ENCODE results near the gene MTCH1. TPM values are rescaled to one million over a fixed set of nuclear protein-coding genes. Genes with fewer than 3 reads are reported as not detected.

MTCH1 gene
- total RNA-seq, 2 donors from 2014 or later, result 226 to 235 TPM

DNA sequence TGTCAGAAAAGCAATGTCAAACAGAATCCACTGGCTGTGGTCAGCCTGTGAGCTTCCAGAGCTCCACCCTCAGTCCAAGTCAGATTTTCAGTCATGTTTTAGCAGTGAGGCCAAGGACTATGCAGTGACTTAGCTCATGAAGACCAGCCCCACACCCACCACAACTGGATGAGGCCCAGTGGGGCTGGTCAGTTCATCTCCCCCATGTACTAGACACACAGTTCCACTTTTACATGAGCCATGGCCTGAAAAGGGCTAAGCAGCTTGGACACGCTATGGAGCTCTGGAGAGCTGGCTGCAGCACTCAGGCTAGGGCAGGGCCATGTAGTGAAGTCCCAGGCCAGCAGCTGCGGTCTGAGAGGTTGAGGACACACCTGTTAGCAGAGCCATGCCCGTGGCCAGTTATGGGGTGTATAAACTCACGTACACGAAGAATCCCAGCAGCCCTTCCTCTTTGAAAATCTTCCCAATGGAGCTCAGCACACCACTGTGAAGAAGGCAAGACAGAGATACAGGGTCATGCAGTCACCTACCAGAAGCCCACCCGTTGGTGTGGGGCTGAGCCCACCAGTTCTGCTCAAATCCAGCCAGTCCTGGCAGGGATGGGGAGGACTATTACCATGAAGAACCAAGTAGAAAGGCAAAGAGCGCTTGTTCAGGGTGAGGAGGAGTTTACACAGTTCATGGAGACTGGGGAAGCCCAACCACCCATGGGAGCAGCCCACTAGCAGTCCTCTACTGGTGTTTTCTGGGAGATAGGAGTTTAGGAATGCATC lies 10.6 kb downstream of the MTCH1 start:
- H3K4me3 Mint-ChIP-seq, result no peak overlapping the region

DNA sequence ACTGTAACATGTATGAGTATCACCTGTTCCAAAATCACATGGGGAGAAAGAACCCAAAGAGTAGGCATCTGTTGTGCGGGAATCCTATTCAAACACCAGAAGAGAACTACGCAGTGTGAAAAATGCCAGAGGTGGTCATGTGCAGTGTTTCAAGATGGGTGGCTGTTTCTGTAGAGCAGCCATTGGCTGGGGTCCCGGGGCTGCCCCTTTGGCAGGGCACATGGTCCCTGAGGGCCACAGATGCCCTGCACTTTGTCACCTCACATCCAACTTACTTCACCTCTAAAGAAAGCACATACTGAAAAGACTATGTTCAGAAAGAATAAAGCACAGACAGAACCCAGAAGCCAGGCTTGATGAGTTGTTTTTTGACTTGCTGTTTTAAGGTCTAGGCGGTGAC lies 12.3 kb downstream of the MTCH1 start:
- no peak overlapping the region for H3K4me3 Mint-ChIP-seq
- Histone ChIP-seq H3K9ac (ENCODE audit: extremely low read depth, low read length, poor library complexity, severe bottlenecking) (no peak overlapping the region), H3K36me3 (ENCODE audit: control insufficient read depth, insufficient read depth, low read length) (peaks cover 99% of the 10 kb centered on the region), H3K4me3 (ENCODE audit: low read length) (no peak overlapping the region), H3K27ac (ENCODE audit: low read depth, low read length) (no peak overlapping the region), H3K27me3 (ENCODE audit: control insufficient read depth, insufficient read depth, low read length, poor library complexity, severe bottlenecking) (no peaks in the 10 kb centered on the region), H3K9me3 (ENCODE audit: control insufficient read depth, low read length) (no peaks in the 10 kb centered on the region), H3K4me1 (ENCODE audit: control insufficient read depth, insufficient read depth, low read length) (no peaks in the 10 kb centered on the region)
- H3K27ac Mint-ChIP-seq, result no peak overlapping the region
- no peaks in the 10 kb centered on the region for H3K27me3 Mint-ChIP-seq (ENCODE audit: insufficient read depth)
- H3K9me3 Mint-ChIP-seq, result no peaks in the 10 kb centered on the region
- no peak for DNase-seq
- peaks cover 87% of the 10 kb centered on the region for H3K36me3 Mint-ChIP-seq (ENCODE audit: low read depth)
- 96 to 100% methylated on average over 1 to 4 of the region's 4 CpGs for WGBS, 2 experiments (ENCODE audit: insufficient coverage in 1 of 2, insufficient read length in 1 of 2)
- no peak for TF ChIP-seq CTCF (conservative IDR thresholded peaks at IDR 0.05)
- no peaks in the 10 kb centered on the region for H3K4me1 Mint-ChIP-seq

More for the DNA sequence above, 10.6 kb downstream of the MTCH1 start:
- Histone ChIP-seq H3K27me3 (ENCODE audit: control insufficient read depth, insufficient read depth, low read length, poor library complexity, severe bottlenecking) (no peaks in the 10 kb centered on the region), H3K36me3 (ENCODE audit: control insufficient read depth, insufficient read depth, low read length) (peaks cover 99% of the 10 kb centered on the region), H3K27ac (ENCODE audit: low read depth, low read length) (no peak overlapping the region), H3K9me3 (ENCODE audit: control insufficient read depth, low read length) (no peaks in the 10 kb centered on the region), H3K4me1 (ENCODE audit: control insufficient read depth, insufficient read depth, low read length) (no peaks in the 10 kb centered on the region), H3K4me3 (ENCODE audit: low read length) (no peak overlapping the region), H3K9ac (ENCODE audit: extremely low read depth, low read length, poor library complexity, severe bottlenecking) (no peak overlapping the region)
- Mint-ChIP-seq H3K9me3 (no peaks in the 10 kb centered on the region), H3K4me1 (no peaks in the 10 kb centered on the region), H3K27ac (no peak overlapping the region), H3K36me3 (ENCODE audit: low read depth) (peaks cover 82% of the 10 kb centered on the region), H3K27me3 (ENCODE audit: insufficient read depth) (no peaks in the 10 kb centered on the region)
- DNase-seq, result no peak
- TF ChIP-seq CTCF (conservative IDR thresholded peaks at IDR 0.05), result no peak
- WGBS, 2 experiments (ENCODE audit: insufficient coverage in 1 of 2, insufficient read length in 1 of 2), result 96 to 100% methylated on average over 6 to 7 of the region's 7 CpGs

- no peaks in the 10 kb centered on the region for H3K27me3 Mint-ChIP-seq (ENCODE audit: insufficient read depth)
- Histone ChIP-seq H3K4me3 (ENCODE audit: low read length) (no peak overlapping the region), H3K36me3 (ENCODE audit: control insufficient read depth, insufficient read depth, low read length) (peaks cover 99% of the 10 kb centered on the region), H3K9ac (ENCODE audit: extremely low read depth, low read length, poor library complexity, severe bottlenecking) (no peak overlapping the region), H3K27me3 (ENCODE audit: control insufficient read depth, insufficient read depth, low read length, poor library complexity, severe bottlenecking) (no peaks in the 10 kb centered on the region), H3K27ac (ENCODE audit: low read depth, low read length) (no peak overlapping the region), H3K4me1 (ENCODE audit: control insufficient read depth, insufficient read depth, low read length) (no peaks in the 10 kb centered on the region), H3K9me3 (ENCODE audit: control insufficient read depth, low read length) (no peaks in the 10 kb centered on the region)
- H3K4me3 Mint-ChIP-seq, result no peak overlapping the region
- no peaks in the 10 kb centered on the region for H3K4me1 Mint-ChIP-seq
- 82% methylated on average over 1 of the region's 1 CpG; no CpG with 5 or more reads in 1 of the 2 experiments for WGBS, 2 experiments (ENCODE audit: insufficient coverage in 1 of 2, insufficient read length in 1 of 2)
- no peak for TF ChIP-seq CTCF (conservative IDR thresholded peaks at IDR 0.05)
- no peaks in the 10 kb centered on the region for H3K9me3 Mint-ChIP-seq
- no peak overlapping the region for H3K27ac Mint-ChIP-seq
- H3K36me3 Mint-ChIP-seq (ENCODE audit: low read depth), result peaks cover 88% of the 10 kb centered on the region
- DNase-seq, result no peak
Measured at GRCh38 chr6:36973190-36973589, 12.8 kb downstream of the MTCH1 start.
